IMR-90 (cell line): Measurements from ENCODE around the gene TYSND1.

ENCODE experiments used
- BHLHE40 ChIP-seq: fragments of 150-350 bp; IDR thresholded peaks from 2 replicates; pipeline ENCODE4 v1.6.1; 2016; ENCODE audit warnings: mild to moderate bottlenecking, low read depth, low read length
- CTCF ChIP-seq: conservative IDR thresholded peaks from 2 replicates; pipeline ENCODE4 v1.5.1; 2012; ENCODE audit warnings: mild to moderate bottlenecking, low read depth, low read length, improper control_type of control experiment
- ELK1 ChIP-seq: fragments of 150-350 bp; IDR thresholded peaks from 2 replicates; pipeline ENCODE4 v1.6.1; 2016; ENCODE audit warnings: low read depth, mild to moderate bottlenecking, low read length, moderate library complexity, borderline replicate concordance
- FOS ChIP-seq: fragments of 150-350 bp; IDR thresholded peaks from 2 replicates; pipeline ENCODE4 v1.6.1; 2016; ENCODE audit warnings: low read depth, low read length
- MAZ ChIP-seq: IDR thresholded peaks from 2 replicates; pipeline ENCODE4 v1.6.1; 2012; ENCODE audit warnings: low read depth, mild to moderate bottlenecking, low read length, improper control_type of control experiment, moderate library complexity, borderline replicate concordance
- MXI1 ChIP-seq: IDR thresholded peaks from 2 replicates; pipeline ENCODE4 v1.6.1; 2012; ENCODE audit warnings: low read depth, mild to moderate bottlenecking, low read length, moderate library complexity, borderline replicate concordance
- NFE2L2 ChIP-seq: fragments of 150-350 bp; IDR thresholded peaks from 2 replicates; pipeline ENCODE4 v1.6.1; 2016; ENCODE audit warnings: low read depth, mild to moderate bottlenecking, low read length
- POLR2A ChIP-seq: IDR thresholded peaks from 2 replicates; pipeline ENCODE4 v1.6.1; 2012; ENCODE audit warnings: mild to moderate bottlenecking, low read depth, low read length
- RAD21 ChIP-seq: IDR thresholded peaks from 2 replicates; pipeline ENCODE4 v1.6.1; 2012; ENCODE audit warnings: low read length, improper control_type of control experiment
- SMC3 ChIP-seq: fragments of 150-350 bp; IDR thresholded peaks from 2 replicates; pipeline ENCODE4 v1.6.1; 2016; ENCODE audit warnings: low read depth, mild to moderate bottlenecking, antibody characterized with exemption, low read length, moderate library complexity

GRCh38 chr10:70174058-70174741 lies 27.7 kb upstream of the TYSND1 start:
- TF ChIP-seq CTCF: no peak
- TF ChIP-seq POLR2A: no peak
- TF ChIP-seq MXI1: no peak
- TF ChIP-seq MAZ: no peak
- TF ChIP-seq FOS: no peak
- TF ChIP-seq BHLHE40: no peak
- no peak for TF ChIP-seq SMC3
- TF ChIP-seq RAD21: no peak
- TF ChIP-seq NFE2L2: no peak
- no peak for TF ChIP-seq ELK1
